Fibroblast of skin of scalp (primary cell): Measurements from ENCODE around the gene EIF5.

Source experiments
- DNase-seq: peaks from one replicate; pipeline ENCODE4 v3.0.0-alpha.2; 2013

The EIF5 gene

GRCh38 chr14:103372552-103373304 is 38.7 kb downstream of the EIF5 start:
- peak; percentile 88 for DNase-seq

GRCh38 chr14:103374121-103374520 is 40.1 kb downstream of the EIF5 start:
- DNase-seq: no peak

GRCh38 chr14:103377522-103378037 is 43.5 kb downstream of the EIF5 start:
- no peak for DNase-seq

GRCh38 chr14:103378038-103378854 is 44.2 kb downstream of the EIF5 start:
- DNase-seq: no peak

- DNase-seq: no peak
Observed at GRCh38 chr14:103380719-103381377, 46.8 kb downstream of the EIF5 start.

- DNase-seq: peak; percentile 80
Observed at GRCh38 chr14:103382376-103382775, 48.3 kb downstream of the EIF5 start.

- no peak for DNase-seq
Observed at GRCh38 chr14:103384450-103385151, 50.6 kb downstream of the EIF5 start.

- peak; percentile 97 for DNase-seq
Observed at GRCh38 chr14:103385152-103385928, 51.3 kb downstream of the EIF5 start, which contains the start of gene MARK3. MARK3 (plus strand) TSS chr14:103385415; CDS start chr14:103386030, 615 bp downstream.

- DNase-seq: no peak
Observed at GRCh38 chr14:103385929-103386712, 52.1 kb downstream of the EIF5 start.

- DNase-seq: no peak
Observed at GRCh38 chr14:103386713-103387329, 52.8 kb downstream of the EIF5 start.

- DNase-seq: no peak
Observed at GRCh38 chr14:103388664-103389063, 54.6 kb downstream of the EIF5 start.

- DNase-seq: no peak
Observed at GRCh38 chr14:103390605-103391004, 56.6 kb downstream of the EIF5 start.

- peak; percentile 89 for DNase-seq
Observed at GRCh38 chr14:103391048-103391447, 57.0 kb downstream of the EIF5 start.

- no peak for DNase-seq
Observed at GRCh38 chr14:103392106-103392505, 58.1 kb downstream of the EIF5 start.

- no peak for DNase-seq
Observed at GRCh38 chr14:103392572-103392971, 58.5 kb downstream of the EIF5 start.

GRCh38 chr14:103393070-103393469 is 59.0 kb downstream of the EIF5 start:
- no peak for DNase-seq

GRCh38 chr14:103393676-103394626 is 59.9 kb downstream of the EIF5 start:
- peak; percentile 81 for DNase-seq
